ENCODE results near the gene SMOC2. TPM values are rescaled to one million over a fixed set of nuclear protein-coding genes. Genes with fewer than 3 reads are reported as not detected.
"Not testable (repeated sequence)": the region's sequence is repeated elsewhere in the genome, so short reads cannot be mapped to it uniquely, and the experiment has no call there.

SMOC2 gene
- polyA plus RNA-seq, 1 donor from 2014 or later: 0.50 TPM

GRCh38 chr6:168609026-168609685, 168.2 kb downstream of the SMOC2 start:
- Histone ChIP-seq H3K36me3 (ENCODE audit: insufficient read depth, low read length) (no peaks in the 10 kb centered on the region), H3K9ac (ENCODE audit: low read length) (no peak overlapping the region), H3K9me3 (ENCODE audit: low read length) (no peaks in the 10 kb centered on the region), H3K4me3 (ENCODE audit: low read length) (no peak overlapping the region), H3K27ac (ENCODE audit: low read length) (no peak overlapping the region), H3K27me3 (ENCODE audit: insufficient read depth, low read depth, low read length) (no peaks in the 10 kb centered on the region), H3K9me2 (ENCODE audit: insufficient read depth, low read length) (no peaks in the 10 kb centered on the region), H4K20me1 (ENCODE audit: insufficient read depth) (no peaks in the 10 kb centered on the region), H2AFZ (ENCODE audit: low read depth, low read length) (no peak overlapping the region), H3K79me2 (replicated peaks; ENCODE audit: insufficient read depth, low read length) (no peaks in the 10 kb centered on the region), H3F3A (ENCODE audit: insufficient read depth, low read length, poor library complexity, severe bottlenecking) (no peaks in the 10 kb centered on the region), H3K4me2 (ENCODE audit: low read length) (no peak overlapping the region)
- TF ChIP-seq REST (IDR thresholded peaks at IDR 0.05; ENCODE audit: borderline replicate concordance): no peak
- no peak for TF ChIP-seq POLR2AphosphoS5 (IDR thresholded peaks at IDR 0.05)
- TF ChIP-seq SMC3 (conservative IDR thresholded peaks at IDR 0.05; ENCODE audit: poor library complexity): no peak
- TF ChIP-seq CTCF (IDR thresholded peaks at IDR 0.05; ENCODE audit: poor library complexity, severe bottlenecking): no peak
- no peak for TF ChIP-seq EP300 (conservative IDR thresholded peaks at IDR 0.05; ENCODE audit: poor library complexity, severe bottlenecking)
- no peak for TF ChIP-seq TAF1 (IDR thresholded peaks at IDR 0.05; ENCODE audit: low read depth)
- TF ChIP-seq MXI1 (conservative IDR thresholded peaks at IDR 0.05; ENCODE audit: poor library complexity, severe bottlenecking): no peak
- no peak for TF ChIP-seq RAD21 (conservative IDR thresholded peaks at IDR 0.05)

- H3K36me3 ChIP-seq (ENCODE audit: insufficient read depth, low read length): no peaks in the 10 kb centered on the region
- no peaks in the 10 kb centered on the region for H4K20me1 ChIP-seq (ENCODE audit: insufficient read depth)
- H3K27ac ChIP-seq (ENCODE audit: low read length): no peak overlapping the region
- no peaks in the 10 kb centered on the region for H3K27me3 ChIP-seq (ENCODE audit: insufficient read depth, low read depth, low read length)
- H3K4me3 ChIP-seq (ENCODE audit: low read length): no peak overlapping the region
- H3F3A ChIP-seq (ENCODE audit: insufficient read depth, low read length, poor library complexity, severe bottlenecking): no peaks in the 10 kb centered on the region
- H2AFZ ChIP-seq (ENCODE audit: low read depth, low read length): no peak overlapping the region
- TF ChIP-seq MXI1 (conservative IDR thresholded peaks at IDR 0.05; ENCODE audit: poor library complexity, severe bottlenecking) (no peak), TAF1 (IDR thresholded peaks at IDR 0.05; ENCODE audit: low read depth) (no peak), REST (IDR thresholded peaks at IDR 0.05; ENCODE audit: borderline replicate concordance) (no peak), SMC3 (conservative IDR thresholded peaks at IDR 0.05; ENCODE audit: poor library complexity) (no peak), CTCF (IDR thresholded peaks at IDR 0.05; ENCODE audit: poor library complexity, severe bottlenecking) (no peak)
- no peaks in the 10 kb centered on the region for H3K79me2 ChIP-seq (replicated peaks; ENCODE audit: insufficient read depth, low read length)
- H3K9me3 ChIP-seq (ENCODE audit: low read length): no peaks in the 10 kb centered on the region
- H3K9ac ChIP-seq (ENCODE audit: low read length): no peak overlapping the region
- H3K9me2 ChIP-seq (ENCODE audit: insufficient read depth, low read length): no peaks in the 10 kb centered on the region
- no peak overlapping the region for H3K4me2 ChIP-seq (ENCODE audit: low read length)
Measured at GRCh38 chr6:168609914-168610490, 169.0 kb downstream of the SMOC2 start.

GRCh38 chr6:168610966-168611365, 170.0 kb downstream of the SMOC2 start:
- not testable (repeated sequence) for H3K79me2 ChIP-seq (replicated peaks; ENCODE audit: insufficient read depth, low read length); H3F3A ChIP-seq (ENCODE audit: insufficient read depth, low read length, poor library complexity, severe bottlenecking); H3K9me3 ChIP-seq (ENCODE audit: low read length); H3K4me2 ChIP-seq (ENCODE audit: low read length); H3K27me3 ChIP-seq (ENCODE audit: insufficient read depth, low read depth, low read length); H3K36me3 ChIP-seq (ENCODE audit: insufficient read depth, low read length); H2AFZ ChIP-seq (ENCODE audit: low read depth, low read length); H4K20me1 ChIP-seq (ENCODE audit: insufficient read depth); H3K9ac ChIP-seq (ENCODE audit: low read length); H3K27ac ChIP-seq (ENCODE audit: low read length); H3K9me2 ChIP-seq (ENCODE audit: insufficient read depth, low read length); H3K4me3 ChIP-seq (ENCODE audit: low read length)
